ENCODE data around the gene NME4.

GRCh38 chr16:377419-377951 is 19.5 kb upstream of the NME4 start:
- TF ChIP-seq EZH2 (IDR thresholded peaks at IDR 0.05; ENCODE audit: low read length, missing control alignments) (no peak), CTCF (conservative IDR thresholded peaks at IDR 0.05 in 1 of 2, IDR thresholded peaks at IDR 0.05 in 1 of 2; ENCODE audit: low read depth in 1 of 2, low read length in 2 of 2) (no peak)
